Measurements from ENCODE around the gene SLC25A45. TPM values are rescaled to one million over a fixed set of nuclear protein-coding genes. Genes with fewer than 3 reads are reported as not detected.

SLC25A45 gene
- total and polyA plus RNA-seq, 2 experiments from 2014 or later, result 0.10 to 0.74 TPM

- Histone ChIP-seq H3K27me3 (ENCODE audit: insufficient read depth) (no peaks in the 10 kb centered on the region), H3K9me2 (ENCODE audit: insufficient read depth) (no peaks in the 10 kb centered on the region), H3K4me2 (peak overlapping the region; percentile 59), H3K36me3 (ENCODE audit: insufficient read depth) (no peaks in the 10 kb centered on the region), H3K4me3 (peak overlapping the region; percentile 20; the same call in 1 of the 2 replicates), H3K79me2 (replicated peaks; ENCODE audit: insufficient read depth) (peaks cover 9% of the 10 kb centered on the region), H3F3A (replicated peaks; ENCODE audit: low read depth) (peaks cover 38% of the 10 kb centered on the region), H4K20me1 (replicated peaks; ENCODE audit: insufficient read depth) (no peaks in the 10 kb centered on the region), H2AFZ (peak overlapping the region; percentile 1; the same call in 1 of the 2 replicates), H3K27ac (ENCODE audit: low read depth) (peak overlapping the region; percentile 93), H3K4me1 (ENCODE audit: insufficient read depth) (peaks cover 66% of the 10 kb centered on the region)
- DNase-seq (ENCODE audit: low spot score) (peak; percentile 95), ATAC-seq (peak; percentile 44)
- no peaks in the 10 kb centered on the region for H3K36me3 Mint-ChIP-seq (ENCODE audit: low read depth)
- H3K9me3 Mint-ChIP-seq, result no peaks in the 10 kb centered on the region; the same call in 2 of the 3 replicates
- TF ChIP-seq ZNF462 (CRISPR knock-in tag; IDR thresholded peaks at IDR 0.05), result no peak
- peak; percentile 39; the same call in 1 of the 2 replicates for TF ChIP-seq POLR2AphosphoS5 (IDR thresholded peaks at IDR 0.05; ENCODE audit: low read depth)
- no peak for TF ChIP-seq EZH2 (IDR thresholded peaks at IDR 0.05; ENCODE audit: low read depth, unreplicated experiment)
- no peak for TF ChIP-seq NANOG (IDR thresholded peaks at IDR 0.05; ENCODE audit: borderline replicate concordance)
- TF ChIP-seq EZH2phosphoT487 (IDR thresholded peaks at IDR 0.05; ENCODE audit: unreplicated experiment), result no peak
- H3K27me3 Mint-ChIP-seq (ENCODE audit: insufficient read depth, low read depth, poor library complexity), result peaks cover 40% of the 10 kb centered on the region
- H3K4me1 Mint-ChIP-seq, result peaks cover 69% of the 10 kb centered on the region
- H3K4me3 Mint-ChIP-seq, result peak overlapping the region; percentile 58
- peak overlapping the region; percentile 100 for H3K27ac Mint-ChIP-seq
Observed at GRCh38 chr11:65418681-65419459, 36.4 kb upstream of the SLC25A45 start.

Measured in GM23338 (cell line).